Activated T-helper 1 cell treated with anti-CD3 and anti-CD28 coated beads, Interleukin-12 subunit alpha, Interleukin-12 subunit beta, Interleukin-2, Interleukin-4 antibody, amounts not matched to agents 30 ng/mL and 10 ng/mL and 1 ng/mL, durations not matched to agents 14 hours and 24 hours and 36 hours (primary cell): Measurements from ENCODE around the gene SLC39A6. TPM values are rescaled to one million over a fixed set of nuclear protein-coding genes. Genes with fewer than 3 reads are reported as not detected.
"Not testable (repeated sequence)": the region's sequence is repeated elsewhere in the genome, so short reads cannot be mapped to it uniquely, and the experiment has no call there.

ENCODE experiments used
- DNase-seq: peaks from one replicate; pipeline ENCODE4 v3.0.0; 2021; ENCODE audit warnings: low spot score
- H3K27ac Mint-ChIP-seq: one replicate; pipeline ENCODE4 v1.8.0; 2021; ENCODE audit warnings: mild to moderate bottlenecking, mixed read lengths
- H3K27me3 Mint-ChIP-seq: one replicate; pipeline ENCODE4 v1.8.0; 2022; ENCODE audit warnings: mild to moderate bottlenecking, moderate library complexity, mixed read lengths; ENCODE audit not compliant: insufficient read depth
- H3K36me3 Mint-ChIP-seq: one replicate; pipeline ENCODE4 v1.8.0; 2021; ENCODE audit warnings: low read depth, mixed read lengths
- H3K4me1 Mint-ChIP-seq: one replicate; pipeline ENCODE4 v1.8.0; 2021; ENCODE audit warnings: low read depth, mixed read lengths
- H3K4me3 Mint-ChIP-seq: one replicate; pipeline ENCODE4 v1.8.0; 2021; ENCODE audit warnings: mild to moderate bottlenecking, moderate library complexity, mixed read lengths
- H3K9me3 Mint-ChIP-seq: one replicate; pipeline ENCODE4 v1.8.0; 2021; ENCODE audit warnings: mixed read lengths
- intact Hi-C: fragments of 100-400 bp; cut with micrococcal nuclease; formaldehyde crosslinking; loops from one replicate; pipeline ENCODE4 v1.15.1; 2024
- total RNA-seq: library from RNA; stranded (reverse); gene quantifications from 2 replicates; pipeline ENCODE4 v1.2.3, GENCODE V29; 2022

SLC39A6 gene
- total RNA-seq, 1 donor from 2014 or later = 54.4 TPM

- Mint-ChIP-seq H3K36me3 (peaks cover 29% of the 10 kb centered on the region), H3K27ac (no peak overlapping the region), H3K4me3 (no peak overlapping the region), H3K9me3 (no peaks in the 10 kb centered on the region), H3K4me1 (no peaks in the 10 kb centered on the region), H3K27me3 (peaks cover 2% of the 10 kb centered on the region)
- DNase-seq = no peak
- intact Hi-C loops = no loop called here
These were observed 19.4 kb downstream of the SLC39A6 start for GRCh38 chr18:36109737-36110136.

GRCh38 chr18:36108601-36109000, 20.5 kb downstream of the SLC39A6 start:
- H3K36me3 Mint-ChIP-seq = peaks cover 24% of the 10 kb centered on the region
- H3K27me3 Mint-ChIP-seq = peaks cover 4% of the 10 kb centered on the region
- intact Hi-C loops = no loop called here
- no peaks in the 10 kb centered on the region for H3K9me3 Mint-ChIP-seq
- no peak overlapping the region for H3K27ac Mint-ChIP-seq
- H3K4me3 Mint-ChIP-seq = no peak overlapping the region
- no peaks in the 10 kb centered on the region for H3K4me1 Mint-ChIP-seq
- DNase-seq = no peak

- peaks cover 23% of the 10 kb centered on the region for H3K36me3 Mint-ChIP-seq
- no peak overlapping the region for H3K4me3 Mint-ChIP-seq
- intact Hi-C loops = no loop called here
- H3K9me3 Mint-ChIP-seq = no peaks in the 10 kb centered on the region
- no peaks in the 10 kb centered on the region for H3K4me1 Mint-ChIP-seq
- no peak overlapping the region for H3K27ac Mint-ChIP-seq
- no peak for DNase-seq
- peaks cover 4% of the 10 kb centered on the region for H3K27me3 Mint-ChIP-seq
These were observed 20.9 kb downstream of the SLC39A6 start for GRCh38 chr18:36108196-36108595.

DNA sequence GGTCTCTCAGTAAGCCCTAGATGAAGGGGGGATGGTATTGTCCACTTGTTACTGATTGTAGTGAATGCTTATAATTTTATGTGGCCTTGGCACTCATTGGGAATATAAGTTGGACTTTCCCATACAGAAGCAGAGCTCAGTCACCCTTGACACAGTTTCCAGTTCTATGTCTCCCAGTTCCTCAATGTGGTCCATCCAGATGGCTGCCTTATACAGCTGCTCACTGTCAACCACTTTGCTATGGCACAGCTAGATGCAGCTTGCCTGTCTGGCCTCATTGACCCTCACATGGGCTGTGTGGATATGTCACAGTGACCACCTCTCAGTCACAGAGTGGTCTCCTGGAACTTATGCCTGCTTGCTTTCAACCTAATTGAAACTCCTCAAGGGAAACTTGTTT, 21.7 kb downstream of the SLC39A6 start:
- intact Hi-C loops = no loop called here
- no peaks in the 10 kb centered on the region for H3K9me3 Mint-ChIP-seq
- H3K36me3 Mint-ChIP-seq = peaks cover 20% of the 10 kb centered on the region
- DNase-seq = no peak
- no peak overlapping the region for H3K4me3 Mint-ChIP-seq
- no peak overlapping the region for H3K27ac Mint-ChIP-seq
- peaks cover 4% of the 10 kb centered on the region for H3K27me3 Mint-ChIP-seq
- no peaks in the 10 kb centered on the region for H3K4me1 Mint-ChIP-seq

- H3K4me3 Mint-ChIP-seq = no peak overlapping the region
- H3K27ac Mint-ChIP-seq = no peak overlapping the region
- DNase-seq = no peak
- intact Hi-C loops = no loop called here
- H3K36me3 Mint-ChIP-seq = peaks cover 5% of the 10 kb centered on the region
- H3K9me3 Mint-ChIP-seq = no peaks in the 10 kb centered on the region
- H3K27me3 Mint-ChIP-seq = peaks cover 4% of the 10 kb centered on the region
- H3K4me1 Mint-ChIP-seq = no peaks in the 10 kb centered on the region
These were observed 24.4 kb downstream of the SLC39A6 start for GRCh38 chr18:36104749-36105148.

GRCh38 chr18:36101943-36102342, 27.2 kb downstream of the SLC39A6 start:
- intact Hi-C loops = no loop called here
- Mint-ChIP-seq H3K36me3 (no peaks in the 10 kb centered on the region), H3K9me3 (no peaks in the 10 kb centered on the region), H3K27ac (no peak overlapping the region), H3K4me1 (no peaks in the 10 kb centered on the region), H3K27me3 (peaks cover 13% of the 10 kb centered on the region), H3K4me3 (no peak overlapping the region)
- DNase-seq = no peak

DNA sequence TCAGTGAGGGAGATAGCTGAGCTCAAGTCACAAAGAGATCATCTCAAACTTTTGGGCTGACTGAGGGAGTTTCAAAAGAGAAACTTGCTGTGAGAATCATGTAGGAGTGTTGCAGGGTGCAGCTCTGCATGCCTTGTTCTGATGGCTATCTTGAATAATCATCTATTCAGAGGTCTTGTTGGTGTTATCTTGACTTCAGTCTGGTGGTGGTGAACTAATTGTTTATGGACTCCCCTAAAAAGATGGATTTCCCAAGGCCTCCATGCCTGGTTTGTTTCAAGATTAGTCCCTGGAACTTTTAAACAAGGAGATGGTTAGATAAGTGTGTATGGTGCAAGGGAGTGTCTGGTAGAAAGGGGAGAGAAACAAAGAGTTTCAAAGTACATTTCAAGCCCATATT, 29.8 kb downstream of the SLC39A6 start:
- Mint-ChIP-seq H3K36me3 (no peaks in the 10 kb centered on the region), H3K4me1 (no peaks in the 10 kb centered on the region), H3K4me3 (no peak overlapping the region), H3K27me3 (peaks cover 14% of the 10 kb centered on the region), H3K27ac (no peak overlapping the region), H3K9me3 (no peaks in the 10 kb centered on the region)
- intact Hi-C loops = no loop called here
- DNase-seq = no peak

- intact Hi-C loops = loop anchor here (1.0 to 2.0 kb wide), 4 partner anchors 80 to 712 kb away; no protein-coding TSS in a partner anchor
- peaks cover 7% of the 10 kb centered on the region for H3K4me1 Mint-ChIP-seq
- no peak overlapping the region for H3K4me3 Mint-ChIP-seq
- H3K9me3 Mint-ChIP-seq = no peaks in the 10 kb centered on the region
- peaks cover 14% of the 10 kb centered on the region for H3K27me3 Mint-ChIP-seq
- DNase-seq = no peak
- H3K27ac Mint-ChIP-seq = no peak overlapping the region
- H3K36me3 Mint-ChIP-seq = no peaks in the 10 kb centered on the region
These were observed 32.2 kb downstream of the SLC39A6 start for GRCh38 chr18:36096955-36097354.

- no peaks in the 10 kb centered on the region for H3K9me3 Mint-ChIP-seq
- peaks cover 14% of the 10 kb centered on the region for H3K27me3 Mint-ChIP-seq
- peaks cover 7% of the 10 kb centered on the region for H3K4me1 Mint-ChIP-seq
- no peaks in the 10 kb centered on the region for H3K36me3 Mint-ChIP-seq
- no peak overlapping the region for H3K27ac Mint-ChIP-seq
- no peak for DNase-seq
- no peak overlapping the region for H3K4me3 Mint-ChIP-seq
- intact Hi-C loops = loop anchor here (1.0 to 2.0 kb wide), 4 partner anchors 79 to 713 kb away; no protein-coding TSS in a partner anchor
These were observed 33.1 kb downstream of the SLC39A6 start for GRCh38 chr18:36095936-36096519.

GRCh38 chr18:36094431-36094830, 34.7 kb downstream of the SLC39A6 start:
- H3K4me3 Mint-ChIP-seq = no peak overlapping the region
- H3K36me3 Mint-ChIP-seq = no peaks in the 10 kb centered on the region
- intact Hi-C loops = no loop called here

GRCh38 chr18:36092116-36092515, 37.0 kb downstream of the SLC39A6 start:
- H3K4me1 Mint-ChIP-seq, intact Hi-C loops, H3K4me3 Mint-ChIP-seq, H3K27ac Mint-ChIP-seq, H3K9me3 Mint-ChIP-seq, H3K36me3 Mint-ChIP-seq, DNase-seq: not testable (repeated sequence)
- peaks cover 10% of the 10 kb centered on the region for H3K27me3 Mint-ChIP-seq

More at GRCh38 chr18:36094431-36094830, 34.7 kb downstream of the SLC39A6 start:
- H3K4me1 Mint-ChIP-seq = peaks cover 7% of the 10 kb centered on the region
- no peak for DNase-seq
- H3K27ac Mint-ChIP-seq = no peak overlapping the region
- H3K27me3 Mint-ChIP-seq = peaks cover 18% of the 10 kb centered on the region
- H3K9me3 Mint-ChIP-seq = no peaks in the 10 kb centered on the region

DNA sequence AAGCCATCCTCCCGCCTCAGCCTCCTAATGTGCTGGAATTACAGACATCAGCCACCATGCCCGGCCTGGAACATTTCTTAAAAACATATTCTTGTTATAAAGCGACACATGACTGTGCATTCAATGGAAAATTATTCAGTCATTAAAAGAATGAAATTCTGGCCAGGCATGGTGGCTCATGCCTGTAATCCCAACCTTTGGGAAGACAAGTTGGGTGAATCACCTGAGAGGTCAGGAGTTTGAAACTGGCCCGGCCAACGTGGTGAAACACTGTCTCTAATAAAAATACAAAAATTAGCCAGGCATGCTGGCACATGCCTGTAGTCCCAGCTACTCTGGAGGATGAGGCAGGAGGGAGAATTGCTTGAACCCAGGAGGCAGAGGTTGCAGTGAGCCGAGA, 40.1 kb downstream of the SLC39A6 start:
- DNase-seq = no peak
- H3K36me3 Mint-ChIP-seq = no peaks in the 10 kb centered on the region
- H3K27me3 Mint-ChIP-seq = peaks cover 4% of the 10 kb centered on the region
- no peak overlapping the region for H3K27ac Mint-ChIP-seq
- no peak overlapping the region for H3K4me3 Mint-ChIP-seq
- intact Hi-C loops = no loop called here
- peaks cover 9% of the 10 kb centered on the region for H3K4me1 Mint-ChIP-seq
- H3K9me3 Mint-ChIP-seq = no peaks in the 10 kb centered on the region

- H3K9me3 Mint-ChIP-seq = no peaks in the 10 kb centered on the region
- H3K4me3 Mint-ChIP-seq = no peak overlapping the region
- H3K36me3 Mint-ChIP-seq = no peaks in the 10 kb centered on the region
- H3K4me1 Mint-ChIP-seq = peaks cover 13% of the 10 kb centered on the region
- peaks cover 6% of the 10 kb centered on the region for H3K27me3 Mint-ChIP-seq
- H3K27ac Mint-ChIP-seq = no peak overlapping the region
- intact Hi-C loops = no loop called here
- DNase-seq = no peak
These were observed 40.9 kb downstream of the SLC39A6 start for GRCh38 chr18:36088256-36088655.

- Mint-ChIP-seq H3K36me3 (no peaks in the 10 kb centered on the region), H3K9me3 (peaks cover 6% of the 10 kb centered on the region), H3K27me3 (peaks cover 11% of the 10 kb centered on the region), H3K4me1 (peaks cover 18% of the 10 kb centered on the region), H3K4me3 (no peak overlapping the region), H3K27ac (no peak overlapping the region)
- intact Hi-C loops = no loop called here
- no peak for DNase-seq
These were observed 43.0 kb downstream of the SLC39A6 start for GRCh38 chr18:36086186-36086585.
